ENCODE results near the gene CERCAM.

CERCAM gene

DNA sequence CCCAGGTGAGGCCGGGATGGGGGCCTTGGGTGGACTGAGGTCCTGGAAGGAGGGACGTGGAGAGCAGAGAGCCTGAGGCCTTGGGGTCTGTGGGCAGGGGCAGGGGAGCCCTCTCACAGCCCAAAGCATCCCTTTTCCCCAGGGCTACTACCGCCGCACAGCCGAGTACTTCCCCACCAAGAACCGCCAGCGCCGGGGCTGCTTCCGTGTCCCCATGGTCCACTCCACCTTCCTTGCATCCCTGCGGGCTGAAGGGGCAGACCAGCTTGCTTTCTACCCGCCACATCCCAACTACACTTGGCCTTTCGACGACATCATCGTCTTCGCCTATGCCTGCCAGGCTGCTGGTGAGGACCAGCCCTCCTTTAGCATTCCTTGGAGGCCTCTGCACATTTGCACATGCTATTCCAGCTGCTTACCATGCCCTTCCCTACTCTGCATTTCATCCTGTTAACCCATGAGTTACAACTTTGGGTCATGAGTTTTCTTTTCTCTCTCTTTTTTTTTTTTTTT is 3.7 kb downstream of the CERCAM start:
- no peak for TF ChIP-seq ZC3H10 (CRISPR knock-in tag; IDR thresholded peaks at IDR 0.05)
- TF ChIP-seq, protein P1, sequence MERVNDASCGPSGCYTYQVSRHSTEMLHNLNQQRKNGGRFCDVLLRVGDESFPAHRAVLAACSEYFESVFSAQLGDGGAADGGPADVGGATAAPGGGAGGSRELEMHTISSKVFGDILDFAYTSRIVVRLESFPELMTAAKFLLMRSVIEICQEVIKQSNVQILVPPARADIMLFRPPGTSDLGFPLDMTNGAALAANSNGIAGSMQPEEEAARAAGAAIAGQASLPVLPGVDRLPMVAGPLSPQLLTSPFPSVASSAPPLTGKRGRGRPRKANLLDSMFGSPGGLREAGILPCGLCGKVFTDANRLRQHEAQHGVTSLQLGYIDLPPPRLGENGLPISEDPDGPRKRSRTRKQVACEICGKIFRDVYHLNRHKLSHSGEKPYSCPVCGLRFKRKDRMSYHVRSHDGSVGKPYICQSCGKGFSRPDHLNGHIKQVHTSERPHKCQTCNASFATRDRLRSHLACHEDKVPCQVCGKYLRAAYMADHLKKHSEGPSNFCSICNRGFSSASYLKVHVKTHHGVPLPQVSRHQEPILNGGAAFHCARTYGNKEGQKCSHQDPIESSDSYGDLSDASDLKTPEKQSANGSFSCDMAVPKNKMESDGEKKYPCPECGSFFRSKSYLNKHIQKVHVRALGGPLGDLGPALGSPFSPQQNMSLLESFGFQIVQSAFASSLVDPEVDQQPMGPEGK (CRISPR knock-in tag; IDR thresholded peaks at IDR 0.05; ENCODE audit: borderline replicate concordance): no peak
- TF ChIP-seq ESRRG (CRISPR knock-in tag; IDR thresholded peaks at IDR 0.05): no peak
- no peak for ATAC-seq

DNA sequence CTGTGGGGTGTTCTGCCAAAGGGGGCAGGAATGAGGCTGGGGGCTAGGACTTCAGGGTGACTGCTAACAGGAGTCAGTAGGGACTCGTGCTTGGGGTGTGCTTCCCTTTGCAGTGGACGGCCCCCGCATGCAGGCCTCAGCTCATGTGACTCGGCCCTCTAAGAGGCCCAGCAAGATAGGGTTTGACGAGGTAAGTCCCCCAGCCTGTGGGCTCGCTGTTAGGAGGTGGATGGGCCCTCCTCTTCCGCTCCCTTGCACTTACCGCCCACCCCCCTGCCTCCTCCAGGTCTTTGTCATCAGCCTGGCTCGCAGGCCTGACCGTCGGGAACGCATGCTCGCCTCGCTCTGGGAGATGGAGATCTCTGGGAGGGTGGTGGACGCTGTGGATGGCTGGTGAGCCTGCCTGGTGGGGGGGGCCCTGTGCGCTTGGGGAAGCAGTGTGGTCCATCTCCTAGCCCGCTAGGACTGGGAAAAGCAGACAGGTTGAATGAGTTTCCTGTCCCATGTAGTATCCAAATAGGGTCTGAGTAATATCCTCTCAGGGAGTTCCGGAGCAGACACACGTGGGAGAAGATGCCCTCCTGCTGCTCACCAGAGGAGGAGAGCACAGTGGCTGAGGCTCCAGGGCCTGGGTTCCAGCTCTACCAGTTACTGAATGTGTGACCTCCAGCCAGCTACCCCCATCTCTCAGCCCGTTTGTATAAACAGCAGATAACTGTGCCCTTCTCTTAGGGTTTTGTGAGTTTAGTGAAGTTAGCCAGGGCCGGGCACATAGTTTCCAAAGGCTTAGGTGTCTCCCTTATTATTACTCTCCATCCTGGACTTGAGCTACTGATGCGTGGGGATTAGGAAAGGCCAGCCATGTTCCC is 8.2 kb downstream of the CERCAM start:
- no peak for ATAC-seq
- TF ChIP-seq RARB (CRISPR knock-in tag; IDR thresholded peaks at IDR 0.05) (no peak), TOX (CRISPR knock-in tag; IDR thresholded peaks at IDR 0.05; ENCODE audit: borderline replicate concordance) (no peak), GLIS3 (CRISPR knock-in tag; IDR thresholded peaks at IDR 0.05) (no peak), ZNF8 (CRISPR knock-in tag; IDR thresholded peaks at IDR 0.05) (no peak), ZC3H10 (CRISPR knock-in tag; IDR thresholded peaks at IDR 0.05) (no peak), SNAI2 (CRISPR knock-in tag; IDR thresholded peaks at IDR 0.05) (no peak), ESRRG (CRISPR knock-in tag; IDR thresholded peaks at IDR 0.05) (no peak)
- TF ChIP-seq, protein P2, sequence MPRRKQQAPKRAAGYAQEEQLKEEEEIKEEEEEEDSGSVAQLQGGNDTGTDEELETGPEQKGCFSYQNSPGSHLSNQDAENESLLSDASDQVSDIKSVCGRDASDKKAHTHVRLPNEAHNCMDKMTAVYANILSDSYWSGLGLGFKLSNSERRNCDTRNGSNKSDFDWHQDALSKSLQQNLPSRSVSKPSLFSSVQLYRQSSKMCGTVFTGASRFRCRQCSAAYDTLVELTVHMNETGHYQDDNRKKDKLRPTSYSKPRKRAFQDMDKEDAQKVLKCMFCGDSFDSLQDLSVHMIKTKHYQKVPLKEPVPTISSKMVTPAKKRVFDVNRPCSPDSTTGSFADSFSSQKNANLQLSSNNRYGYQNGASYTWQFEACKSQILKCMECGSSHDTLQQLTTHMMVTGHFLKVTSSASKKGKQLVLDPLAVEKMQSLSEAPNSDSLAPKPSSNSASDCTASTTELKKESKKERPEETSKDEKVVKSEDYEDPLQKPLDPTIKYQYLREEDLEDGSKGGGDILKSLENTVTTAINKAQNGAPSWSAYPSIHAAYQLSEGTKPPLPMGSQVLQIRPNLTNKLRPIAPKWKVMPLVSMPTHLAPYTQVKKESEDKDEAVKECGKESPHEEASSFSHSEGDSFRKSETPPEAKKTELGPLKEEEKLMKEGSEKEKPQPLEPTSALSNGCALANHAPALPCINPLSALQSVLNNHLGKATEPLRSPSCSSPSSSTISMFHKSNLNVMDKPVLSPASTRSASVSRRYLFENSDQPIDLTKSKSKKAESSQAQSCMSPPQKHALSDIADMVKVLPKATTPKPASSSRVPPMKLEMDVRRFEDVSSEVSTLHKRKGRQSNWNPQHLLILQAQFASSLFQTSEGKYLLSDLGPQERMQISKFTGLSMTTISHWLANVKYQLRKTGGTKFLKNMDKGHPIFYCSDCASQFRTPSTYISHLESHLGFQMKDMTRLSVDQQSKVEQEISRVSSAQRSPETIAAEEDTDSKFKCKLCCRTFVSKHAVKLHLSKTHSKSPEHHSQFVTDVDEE (CRISPR knock-in tag; IDR thresholded peaks at IDR 0.05): no peak

DNA sequence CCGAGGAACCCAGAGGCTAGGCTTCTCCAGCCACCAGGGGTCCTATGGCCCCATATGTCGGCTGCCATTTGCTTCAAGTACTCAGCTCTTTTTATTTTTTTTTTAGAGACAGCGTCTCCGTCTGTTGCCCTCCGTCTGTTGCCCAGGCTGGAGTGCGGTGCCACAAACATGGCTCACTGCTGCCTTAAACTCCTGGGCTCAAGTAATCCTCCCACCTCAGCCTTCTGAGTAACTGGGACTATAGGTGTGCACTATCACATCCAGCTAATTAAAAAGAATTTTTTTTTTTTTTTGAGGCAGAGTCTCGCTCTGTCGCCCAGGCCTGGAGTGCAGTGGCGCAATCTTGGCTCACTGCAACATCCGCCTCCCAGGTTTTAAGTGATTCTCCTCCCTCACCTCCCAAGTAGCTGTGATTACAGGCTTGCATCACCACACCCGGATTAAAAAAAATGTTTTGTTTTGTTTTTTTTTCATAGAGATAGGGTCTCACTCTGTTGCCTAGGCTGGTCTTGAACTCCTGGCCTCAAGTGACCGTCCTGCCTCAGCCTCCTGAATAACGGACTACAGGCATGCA is 8.9 kb downstream of the CERCAM start:
- TF ChIP-seq OSR1 (CRISPR knock-in tag; IDR thresholded peaks at IDR 0.05): no peak
- TF ChIP-seq, protein P3, sequence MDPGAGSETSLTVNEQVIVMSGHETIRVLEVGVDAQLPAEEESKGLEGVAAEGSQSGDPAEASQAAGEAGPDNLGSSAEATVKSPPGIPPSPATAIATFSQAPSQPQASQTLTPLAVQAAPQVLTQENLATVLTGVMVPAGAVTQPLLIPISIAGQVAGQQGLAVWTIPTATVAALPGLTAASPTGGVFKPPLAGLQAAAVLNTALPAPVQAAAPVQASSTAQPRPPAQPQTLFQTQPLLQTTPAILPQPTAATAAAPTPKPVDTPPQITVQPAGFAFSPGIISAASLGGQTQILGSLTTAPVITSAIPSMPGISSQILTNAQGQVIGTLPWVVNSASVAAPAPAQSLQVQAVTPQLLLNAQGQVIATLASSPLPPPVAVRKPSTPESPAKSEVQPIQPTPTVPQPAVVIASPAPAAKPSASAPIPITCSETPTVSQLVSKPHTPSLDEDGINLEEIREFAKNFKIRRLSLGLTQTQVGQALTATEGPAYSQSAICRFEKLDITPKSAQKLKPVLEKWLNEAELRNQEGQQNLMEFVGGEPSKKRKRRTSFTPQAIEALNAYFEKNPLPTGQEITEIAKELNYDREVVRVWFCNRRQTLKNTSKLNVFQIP (CRISPR knock-in tag; IDR thresholded peaks at IDR 0.05; ENCODE audit: borderline replicate concordance, low read depth): no peak
- TF ChIP-seq, protein P2 (CRISPR knock-in tag; IDR thresholded peaks at IDR 0.05): no peak
- no peak for ATAC-seq

DNA sequence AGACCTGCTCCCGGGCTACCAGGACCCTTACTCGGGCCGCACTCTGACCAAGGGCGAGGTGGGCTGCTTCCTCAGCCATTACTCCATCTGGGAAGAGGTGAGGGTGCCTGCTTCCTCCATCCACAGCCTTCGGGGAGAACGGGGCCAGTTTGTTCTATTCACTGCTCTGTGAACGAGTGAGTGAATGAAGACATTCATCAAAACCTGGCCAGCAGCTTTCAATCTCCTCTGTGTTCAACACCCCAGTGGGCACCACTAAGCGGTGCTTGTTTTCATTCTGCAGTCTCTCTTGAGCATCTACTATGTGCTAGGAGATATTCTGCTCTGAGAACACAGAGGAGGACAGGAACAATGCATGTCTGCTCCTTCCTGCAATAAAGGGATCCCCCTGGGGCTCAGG is 10.6 kb downstream of the CERCAM start:
- TF ChIP-seq ISL1 (CRISPR knock-in tag; IDR thresholded peaks at IDR 0.05) (no peak), ZC3H10 (CRISPR knock-in tag; IDR thresholded peaks at IDR 0.05) (no peak), ARNTL (CRISPR knock-in tag; IDR thresholded peaks at IDR 0.05; ENCODE audit: borderline replicate concordance, low read depth) (no peak), PPARA (CRISPR knock-in tag; IDR thresholded peaks at IDR 0.05; ENCODE audit: borderline replicate concordance) (no peak), ZFP3 (CRISPR knock-in tag; IDR thresholded peaks at IDR 0.05) (no peak)
- ATAC-seq: no peak

DNA sequence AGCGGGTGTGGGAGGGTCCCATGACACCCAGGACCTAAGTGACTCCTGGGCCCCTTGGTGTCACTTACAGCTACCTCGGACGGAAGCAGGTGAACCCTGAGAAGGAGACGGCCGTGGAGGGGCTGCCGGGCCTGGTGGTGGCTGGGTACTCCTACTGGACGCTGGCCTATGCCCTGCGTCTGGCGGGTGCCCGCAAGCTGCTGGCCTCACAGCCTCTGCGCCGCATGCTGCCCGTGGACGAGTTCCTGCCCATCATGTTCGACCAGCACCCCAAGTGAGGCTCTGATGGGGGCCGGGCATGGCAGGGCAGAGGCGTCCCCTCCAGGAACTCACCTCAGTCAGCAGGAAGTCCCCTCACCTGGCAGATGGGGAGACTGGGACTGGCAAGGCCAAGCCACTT is 13.7 kb downstream of the CERCAM start:
- TF ChIP-seq, protein P4, sequence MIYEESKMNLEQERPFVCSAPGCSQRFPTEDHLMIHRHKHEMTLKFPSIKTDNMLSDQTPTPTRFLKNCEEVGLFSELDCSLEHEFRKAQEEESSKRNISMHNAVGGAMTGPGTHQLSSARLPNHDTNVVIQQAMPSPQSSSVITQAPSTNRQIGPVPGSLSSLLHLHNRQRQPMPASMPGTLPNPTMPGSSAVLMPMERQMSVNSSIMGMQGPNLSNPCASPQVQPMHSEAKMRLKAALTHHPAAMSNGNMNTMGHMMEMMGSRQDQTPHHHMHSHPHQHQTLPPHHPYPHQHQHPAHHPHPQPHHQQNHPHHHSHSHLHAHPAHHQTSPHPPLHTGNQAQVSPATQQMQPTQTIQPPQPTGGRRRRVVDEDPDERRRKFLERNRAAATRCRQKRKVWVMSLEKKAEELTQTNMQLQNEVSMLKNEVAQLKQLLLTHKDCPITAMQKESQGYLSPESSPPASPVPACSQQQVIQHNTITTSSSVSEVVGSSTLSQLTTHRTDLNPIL (CRISPR knock-in tag; IDR thresholded peaks at IDR 0.05; ENCODE audit: low read depth): no peak
- TF ChIP-seq OSR1 (CRISPR knock-in tag; IDR thresholded peaks at IDR 0.05) (no peak), TCF4 (CRISPR knock-in tag; IDR thresholded peaks at IDR 0.05; ENCODE audit: borderline replicate concordance) (no peak)
- no peak for ATAC-seq
